Measurements from ENCODE around the gene ABHD2. TPM values are rescaled to one million over a fixed set of nuclear protein-coding genes. Genes with fewer than 3 reads are reported as not detected.
A peak's percentile ranks its signal among the peaks of the same experiment; 100 is the strongest.
"Not testable (repeated sequence)": the region's sequence is repeated elsewhere in the genome, so short reads cannot be mapped to it uniquely, and the experiment has no call there.

The ABHD2 gene
- total RNA-seq, 1 donor from 2014 or later: 70.5 TPM

- intact Hi-C loops (cut with DNase I): no loop called here
- DNase-seq (ENCODE audit: low spot score): no peak
- no peak for ATAC-seq
Observed at GRCh38 chr15:89072277-89072869, 15.9 kb upstream of the ABHD2 start.

- no peak for DNase-seq (ENCODE audit: low spot score)
- intact Hi-C loops (cut with DNase I): no loop called here
- no peak for ATAC-seq
Observed at GRCh38 chr15:89074402-89075012, 13.7 kb upstream of the ABHD2 start.

GRCh38 chr15:89075101-89075640 is 13.1 kb upstream of the ABHD2 start:
- ATAC-seq: no peak
- DNase-seq (ENCODE audit: low spot score): no peak
- intact Hi-C loops (cut with DNase I): no loop called here

- DNase-seq (ENCODE audit: low spot score): no peak
- no peak for ATAC-seq
- intact Hi-C loops (cut with DNase I): no loop called here
Observed at GRCh38 chr15:89075846-89076245, 12.4 kb upstream of the ABHD2 start.

GRCh38 chr15:89077750-89078149 is 10.5 kb upstream of the ABHD2 start:
- intact Hi-C loops (cut with DNase I): no loop called here
- DNase-seq (ENCODE audit: low spot score) (no peak), ATAC-seq (no peak)

- intact Hi-C loops (cut with DNase I): no loop called here
- ATAC-seq: no peak
- no peak for DNase-seq (ENCODE audit: low spot score)
Observed at GRCh38 chr15:89078851-89079810, 9.1 kb upstream of the ABHD2 start.

GRCh38 chr15:89081878-89082277 is 6.4 kb upstream of the ABHD2 start:
- ATAC-seq (no peak), DNase-seq (ENCODE audit: low spot score) (no peak)
- intact Hi-C loops (cut with DNase I): no loop called here

GRCh38 chr15:89083246-89083645 is 5.0 kb upstream of the ABHD2 start:
- DNase-seq (ENCODE audit: low spot score) (no peak), ATAC-seq (no peak)
- intact Hi-C loops (cut with DNase I): no loop called here

- intact Hi-C loops (cut with DNase I): no loop called here
- DNase-seq (ENCODE audit: low spot score): no peak
- ATAC-seq: no peak
Observed at GRCh38 chr15:89085289-89085926, 2.8 kb upstream of the ABHD2 start.

- DNase-seq (ENCODE audit: low spot score); intact Hi-C loops (cut with DNase I): not testable (repeated sequence)
Observed at GRCh38 chr15:89085933-89086332, 2.3 kb upstream of the ABHD2 start.

GRCh38 chr15:89086390-89086789 is 1.9 kb upstream of the ABHD2 start:
- intact Hi-C loops (cut with DNase I); DNase-seq (ENCODE audit: low spot score); ATAC-seq: not testable (repeated sequence)

More at GRCh38 chr15:89085933-89086332, 2.3 kb upstream of the ABHD2 start:
- not testable (repeated sequence) for ATAC-seq

- DNase-seq (ENCODE audit: low spot score) (no peak), ATAC-seq (no peak)
- intact Hi-C loops (cut with DNase I): no loop called here
Observed at GRCh38 chr15:89087161-89087829, 961 bp upstream of the ABHD2 start.

GRCh38 chr15:89088605-89089315 is 504 bp downstream of the ABHD2 start:
- peak; percentile 3 for ATAC-seq
- DNase-seq (ENCODE audit: low spot score): peak; percentile 68
- intact Hi-C loops (cut with DNase I): no loop called here

- DNase-seq (ENCODE audit: low spot score): no peak
- no peak for ATAC-seq
- intact Hi-C loops (cut with DNase I): no loop called here
Observed at GRCh38 chr15:89089316-89090230, 1.3 kb downstream of the ABHD2 start.

GRCh38 chr15:89090791-89091626 is 2.8 kb downstream of the ABHD2 start:
- no peak for ATAC-seq

GRCh38 chr15:89091627-89092220 is 3.5 kb downstream of the ABHD2 start:
- ATAC-seq (no peak), DNase-seq (ENCODE audit: low spot score) (no peak)
- intact Hi-C loops (cut with DNase I): no loop called here

More at GRCh38 chr15:89090791-89091626, 2.8 kb downstream of the ABHD2 start:
- intact Hi-C loops (cut with DNase I): no loop called here
- DNase-seq (ENCODE audit: low spot score): no peak

Measured in sciatic nerve (tissue), 2 donors.